Caco-2 (cell line): ENCODE results near the gene USO1. TPM values are rescaled to one million over a fixed set of nuclear protein-coding genes. Genes with fewer than 3 reads are reported as not detected.

ENCODE experiments used
- BruUV-seq: library from RNA; stranded (reverse); fragments of 400-500 nt; replicated peaks from 2 replicates; lab custom pipeline; 2021; lab: Mats Ljungman, UMichigan
- CTCF ChIA-PET: fragments of 300-600 bp; sonication (Branson Sonifier 250); formaldehyde crosslinking; loops from one replicate; lab custom pipeline; 2022; ENCODE audit warnings: antibody characterized with exemption; lab: Charles Lee
- POLR2A ChIA-PET: fragments of 300-600 bp; sonication (Branson Sonifier 250); formaldehyde crosslinking; loops from one replicate; lab custom pipeline; 2022; ENCODE audit warnings: antibody characterized with exemption; lab: Charles Lee
- DNase-seq, 2 experiments: peaks; one replicate each; pipeline versions ENCODE4 v3.0.0 to v3.0.0-alpha.2; 2020 to 2022
- H3K27me3 ChIP-seq: replicated peaks from 2 replicates; pipeline ENCODE4 v1.6.0; 2011; ENCODE audit warnings: low read length; ENCODE audit not compliant: control insufficient read depth, insufficient read depth
- H3K36me3 ChIP-seq: 2 replicates; pipeline ENCODE4 v1.5.1; 2011; ENCODE audit warnings: low read length; ENCODE audit not compliant: control insufficient read depth, insufficient read depth
- H3K4me1 ChIP-seq: fragments of 250-450 bp; sonication (Bioruptor Pico); 2 replicates; pipeline ENCODE4 v1.5.1; 2020; ENCODE audit warnings: mild to moderate bottlenecking
- H3K4me3 ChIP-seq: 2 replicates; pipeline ENCODE4 v1.5.1; 2011; ENCODE audit warnings: low read depth, mild to moderate bottlenecking, control low read depth, low read length
- H3K9me3 ChIP-seq: fragments of 250-450 bp; sonication (Bioruptor Pico); 2 replicates; pipeline ENCODE4 v1.5.1; 2020; ENCODE audit warnings: mild to moderate bottlenecking, moderate library complexity
- H3K27ac Mint-ChIP-seq: one replicate; pipeline ENCODE4 v1.8.0; 2022; ENCODE audit warnings: mixed read lengths; ENCODE audit not compliant: unreplicated experiment
- H3K27me3 Mint-ChIP-seq: one replicate; pipeline ENCODE4 v1.8.0; 2022; ENCODE audit warnings: mixed read lengths; ENCODE audit not compliant: insufficient read depth, unreplicated experiment
- H3K36me3 Mint-ChIP-seq: one replicate; pipeline ENCODE4 v1.8.0; 2022; ENCODE audit warnings: mild to moderate bottlenecking, mixed read lengths; ENCODE audit not compliant: insufficient read depth, unreplicated experiment
- H3K4me1 Mint-ChIP-seq: one replicate; pipeline ENCODE4 v1.8.0; 2022; ENCODE audit warnings: low read depth, mixed read lengths; ENCODE audit not compliant: unreplicated experiment
- H3K4me3 Mint-ChIP-seq: one replicate; pipeline ENCODE4 v1.8.0; 2022; ENCODE audit warnings: mild to moderate bottlenecking, moderate library complexity, mixed read lengths; ENCODE audit not compliant: unreplicated experiment
- H3K9me3 Mint-ChIP-seq: one replicate; pipeline ENCODE4 v1.8.0; 2022; ENCODE audit warnings: mixed read lengths; ENCODE audit not compliant: unreplicated experiment
- CTCF ChIP-seq, 2 experiments: fragments of 200-600 bp in 1 of 2; IDR thresholded peaks; 1 replicate in 1 of 2; 2 replicates in 1 of 2; pipeline versions ENCODE4 v1.5.1 to v1.8.0; 2011 to 2022; ENCODE audit warnings: antibody characterized with exemption in 1 of 2, control low read depth in 1 of 2, inconsistent platforms in 1 of 2, low read depth in 1 of 2, low read length in 1 of 2, mild to moderate bottlenecking in 1 of 2, moderate library complexity in 1 of 2; ENCODE audit not compliant: insufficient read depth in 1 of 2, severe bottlenecking in 1 of 2, unreplicated experiment in 1 of 2
- intact Hi-C: fragments of 100-400 bp; cut with micrococcal nuclease; formaldehyde crosslinking; loops from one replicate; pipeline ENCODE4 v1.10.0; 2022; ENCODE audit not compliant: unreplicated experiment
- total RNA-seq: library from RNA; stranded (reverse); gene quantifications from 2 replicates; pipeline ENCODE4 v1.2.3, GENCODE V29; 2022

Gene USO1
- total RNA-seq, 1 experiment from 2014 or later: 59.7 TPM

- Mint-ChIP-seq H3K36me3 (peaks cover 29% of the 10 kb centered on the region), H3K9me3 (peaks cover 3% of the 10 kb centered on the region), H3K27me3 (no peaks in the 10 kb centered on the region), H3K27ac (no peak overlapping the region), H3K4me3 (no peak overlapping the region), H3K4me1 (no peaks in the 10 kb centered on the region)
- POLR2A ChIA-PET: no interaction called here
- intact Hi-C loops: no loop called here
- H3K36me3 ChIP-seq: no peaks in the 10 kb centered on the region
- CTCF ChIA-PET: no interaction called here
- H3K27me3 ChIP-seq: no peaks in the 10 kb centered on the region
- no peak for TF ChIP-seq CTCF (IDR thresholded peaks at IDR 0.05; ENCODE audit: insufficient read depth in 1 of 2, low read depth in 1 of 2, low read length in 1 of 2, severe bottlenecking in 1 of 2, unreplicated experiment in 1 of 2)
- no TSS peak for BruUV-seq
- no peaks in the 10 kb centered on the region for H3K9me3 ChIP-seq
- H3K4me3 ChIP-seq: no peak overlapping the region
- DNase-seq: no peak
- no peaks in the 10 kb centered on the region for H3K4me1 ChIP-seq
These were observed 56.9 kb downstream of the USO1 start for GRCh38 chr4:75781305-75781704.

DNA sequence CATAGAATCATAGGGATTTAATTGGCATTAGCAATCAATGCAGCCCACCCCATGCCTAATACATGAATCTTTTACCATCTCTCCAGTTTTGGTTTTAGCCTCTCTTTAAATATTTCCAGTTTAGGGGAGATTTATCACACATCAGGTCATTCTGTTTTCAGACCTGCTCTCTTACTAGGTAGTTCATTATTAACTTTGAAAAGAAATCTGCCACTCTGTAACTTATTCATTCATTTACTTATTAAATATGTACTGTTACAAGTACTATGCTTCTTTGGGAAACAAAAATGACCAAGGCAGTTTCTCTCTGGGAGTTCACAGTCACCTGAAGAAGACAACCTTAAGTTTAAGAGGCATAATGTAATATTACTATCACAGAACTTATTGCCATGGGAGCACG, 62.1 kb downstream of the USO1 start:
- POLR2A ChIA-PET: no interaction called here
- no peaks in the 10 kb centered on the region for H3K9me3 ChIP-seq
- no TSS peak for BruUV-seq

GRCh38 chr4:75786938-75787337, 62.6 kb downstream of the USO1 start:
- Histone ChIP-seq H3K9me3 (no peaks in the 10 kb centered on the region), H3K4me3 (no peak overlapping the region), H3K27me3 (no peaks in the 10 kb centered on the region), H3K36me3 (no peaks in the 10 kb centered on the region), H3K4me1 (no peaks in the 10 kb centered on the region)
- CTCF ChIA-PET: no interaction called here
- no TSS peak for BruUV-seq
- Mint-ChIP-seq H3K4me1 (no peaks in the 10 kb centered on the region), H3K9me3 (no peaks in the 10 kb centered on the region), H3K4me3 (no peak overlapping the region), H3K27ac (no peak overlapping the region), H3K36me3 (peaks cover 54% of the 10 kb centered on the region), H3K27me3 (no peaks in the 10 kb centered on the region)
- intact Hi-C loops: no loop called here
- no peak for DNase-seq
- no peak for TF ChIP-seq CTCF (IDR thresholded peaks at IDR 0.05; ENCODE audit: insufficient read depth in 1 of 2, low read depth in 1 of 2, low read length in 1 of 2, severe bottlenecking in 1 of 2, unreplicated experiment in 1 of 2)
- POLR2A ChIA-PET: no interaction called here

More for the DNA sequence above, 62.1 kb downstream of the USO1 start:
- Mint-ChIP-seq H3K4me3 (no peak overlapping the region), H3K27me3 (no peaks in the 10 kb centered on the region), H3K27ac (no peak overlapping the region), H3K36me3 (peaks cover 56% of the 10 kb centered on the region), H3K4me1 (no peaks in the 10 kb centered on the region), H3K9me3 (no peaks in the 10 kb centered on the region)
- TF ChIP-seq CTCF (IDR thresholded peaks at IDR 0.05; ENCODE audit: insufficient read depth in 1 of 2, low read depth in 1 of 2, low read length in 1 of 2, severe bottlenecking in 1 of 2, unreplicated experiment in 1 of 2): no peak
- H3K4me1 ChIP-seq: no peaks in the 10 kb centered on the region
- no peaks in the 10 kb centered on the region for H3K36me3 ChIP-seq
- CTCF ChIA-PET: no interaction called here
- no peak overlapping the region for H3K4me3 ChIP-seq
- intact Hi-C loops: no loop called here
- H3K27me3 ChIP-seq: no peaks in the 10 kb centered on the region
- no peak for DNase-seq
